ENCODE data around the gene TRMU. TPM values are rescaled to one million over a fixed set of nuclear protein-coding genes. Genes with fewer than 3 reads are reported as not detected.

TRMU gene
- polyA plus RNA-seq, 1 donor (not counting 4 experiments of a cell fraction or from before 2014, with no cell fraction given) = 33.6 TPM

GRCh38 chr22:46308283-46308988, 27.1 kb upstream of the TRMU start:
- H3K36me3 ChIP-seq (ENCODE audit: control insufficient read depth in 2 of 2, extremely low read depth in 1 of 2, insufficient read depth in 2 of 2, low read length in 2 of 2) = peaks cover 1 to 11% of the 10 kb centered on the region in 2 experiments
- H3K4me2 ChIP-seq (ENCODE audit: control insufficient read depth, extremely low read depth, insufficient read depth, low read depth, low read length) = no peak overlapping the region
- DNase-seq (ENCODE audit: low read depth, low spot score) = no peak
- dilution Hi-C loops (cut with MboI; ENCODE audit: extremely low pct_ligation_motif_present, low sequenced_read_pairs) = no loop called here
- no peak for TF ChIP-seq EZH2 (IDR thresholded peaks at IDR 0.05; ENCODE audit: low read length)
- TF ChIP-seq CTCF (optimal IDR thresholded peaks at IDR 0.05 in 1 of 3, IDR thresholded peaks at IDR 0.05 in 1 of 3, conservative IDR thresholded peaks at IDR 0.05 in 1 of 3; ENCODE audit: extremely low read depth in 1 of 3, insufficient read depth in 2 of 3, low read length in 3 of 3) = no peak
- no peak overlapping the region for H3K27ac ChIP-seq (ENCODE audit: control insufficient read depth, insufficient read depth, low read length)
- H3K27me3 ChIP-seq (ENCODE audit: control insufficient read depth, extremely low read depth, insufficient read depth, low read length) = no peaks in the 10 kb centered on the region
- peaks cover 4% of the 10 kb centered on the region for H4K20me1 ChIP-seq (ENCODE audit: control insufficient read depth, extremely low read depth, insufficient read depth, low read length)
- H3K9me1 ChIP-seq (ENCODE audit: control insufficient read depth, extremely low read depth, insufficient read depth, low read length) = no peaks in the 10 kb centered on the region
- no peak overlapping the region for H3K4me3 ChIP-seq (ENCODE audit: control insufficient read depth in 2 of 3, extremely low read depth in 1 of 3, insufficient read depth in 2 of 3, low read depth in 1 of 3, low read length in 3 of 3)
- H3K9ac ChIP-seq (ENCODE audit: control insufficient read depth, extremely low read depth, insufficient read depth, low read length) = no peak overlapping the region
- no peak overlapping the region for H2AFZ ChIP-seq (ENCODE audit: control insufficient read depth, low read length)
- peaks cover 40% of the 10 kb centered on the region for H3K79me2 ChIP-seq (ENCODE audit: control insufficient read depth, insufficient read depth, low read length)
- H3K4me1 ChIP-seq (ENCODE audit: control insufficient read depth, extremely low read depth, insufficient read depth, low read length) = peaks cover under 1% of the 10 kb centered on the region
- no peak for FAIRE-seq
- H3K9me3 ChIP-seq (ENCODE audit: control insufficient read depth, low read depth, low read length) = no peaks in the 10 kb centered on the region

- dilution Hi-C loops (cut with MboI; ENCODE audit: extremely low pct_ligation_motif_present, low sequenced_read_pairs) = no loop called here
- Histone ChIP-seq H3K36me3 (ENCODE audit: control insufficient read depth in 2 of 2, extremely low read depth in 1 of 2, insufficient read depth in 2 of 2, low read length in 2 of 2) (peaks cover 1 to 16% of the 10 kb centered on the region in 2 experiments), H3K4me2 (ENCODE audit: control insufficient read depth, extremely low read depth, insufficient read depth, low read depth, low read length) (no peak overlapping the region), H3K9ac (ENCODE audit: control insufficient read depth, extremely low read depth, insufficient read depth, low read length) (no peak overlapping the region), H3K4me3 (ENCODE audit: control insufficient read depth in 2 of 3, extremely low read depth in 1 of 3, insufficient read depth in 2 of 3, low read depth in 1 of 3, low read length in 3 of 3) (no peak overlapping the region), H3K9me1 (ENCODE audit: control insufficient read depth, extremely low read depth, insufficient read depth, low read length) (no peaks in the 10 kb centered on the region), H3K4me1 (ENCODE audit: control insufficient read depth, extremely low read depth, insufficient read depth, low read length) (no peaks in the 10 kb centered on the region), H3K27me3 (ENCODE audit: control insufficient read depth, extremely low read depth, insufficient read depth, low read length) (no peaks in the 10 kb centered on the region), H3K27ac (ENCODE audit: control insufficient read depth, insufficient read depth, low read length) (no peak overlapping the region), H2AFZ (ENCODE audit: control insufficient read depth, low read length) (no peak overlapping the region), H3K9me3 (ENCODE audit: control insufficient read depth, low read depth, low read length) (no peaks in the 10 kb centered on the region), H4K20me1 (ENCODE audit: control insufficient read depth, extremely low read depth, insufficient read depth, low read length) (peaks cover 2% of the 10 kb centered on the region), H3K79me2 (ENCODE audit: control insufficient read depth, insufficient read depth, low read length) (peaks cover 30% of the 10 kb centered on the region)
- TF ChIP-seq EZH2 (IDR thresholded peaks at IDR 0.05; ENCODE audit: low read length) (no peak), CTCF (optimal IDR thresholded peaks at IDR 0.05 in 1 of 3, IDR thresholded peaks at IDR 0.05 in 1 of 3, conservative IDR thresholded peaks at IDR 0.05 in 1 of 3; ENCODE audit: extremely low read depth in 1 of 3, insufficient read depth in 2 of 3, low read length in 3 of 3) (no peak)
- DNase-seq (ENCODE audit: low read depth, low spot score) (no peak), FAIRE-seq (no peak)
Measured at GRCh38 chr22:46309526-46310085, 25.9 kb upstream of the TRMU start.

All from keratinocyte (primary cell).